ENCODE results near the gene HIVEP2.
A peak's percentile ranks its signal among the peaks of the same experiment; 100 is the strongest.

HIVEP2 gene

DNA sequence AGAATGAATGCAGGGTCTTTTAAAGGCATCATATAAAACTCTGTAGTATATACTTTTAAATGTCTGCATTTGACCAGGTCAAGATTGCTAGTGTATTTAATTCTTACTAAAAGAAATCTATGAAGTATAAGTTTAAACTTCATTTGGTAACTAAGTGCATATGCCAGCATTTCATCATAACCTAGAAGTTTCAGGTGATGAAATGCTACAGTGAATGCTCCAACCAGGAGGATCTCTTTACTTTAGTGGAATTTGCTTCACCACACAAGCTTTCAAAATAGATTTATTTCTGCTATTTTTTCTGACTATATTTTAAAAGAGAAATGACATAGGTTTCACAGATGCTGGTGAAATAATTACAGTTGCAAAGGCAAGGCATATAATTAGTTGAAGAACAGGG, 141.9 kb downstream of the HIVEP2 start:
- in situ Hi-C loops (cut with HindIII; ENCODE audit: low sequenced_read_pairs), result no loop called here
- no peak overlapping the region for H3K4me3 ChIP-seq (ENCODE audit: low read depth, low read length)
- no peak for DNase-seq (ENCODE audit: low read depth)
- TF ChIP-seq, protein P1, sequence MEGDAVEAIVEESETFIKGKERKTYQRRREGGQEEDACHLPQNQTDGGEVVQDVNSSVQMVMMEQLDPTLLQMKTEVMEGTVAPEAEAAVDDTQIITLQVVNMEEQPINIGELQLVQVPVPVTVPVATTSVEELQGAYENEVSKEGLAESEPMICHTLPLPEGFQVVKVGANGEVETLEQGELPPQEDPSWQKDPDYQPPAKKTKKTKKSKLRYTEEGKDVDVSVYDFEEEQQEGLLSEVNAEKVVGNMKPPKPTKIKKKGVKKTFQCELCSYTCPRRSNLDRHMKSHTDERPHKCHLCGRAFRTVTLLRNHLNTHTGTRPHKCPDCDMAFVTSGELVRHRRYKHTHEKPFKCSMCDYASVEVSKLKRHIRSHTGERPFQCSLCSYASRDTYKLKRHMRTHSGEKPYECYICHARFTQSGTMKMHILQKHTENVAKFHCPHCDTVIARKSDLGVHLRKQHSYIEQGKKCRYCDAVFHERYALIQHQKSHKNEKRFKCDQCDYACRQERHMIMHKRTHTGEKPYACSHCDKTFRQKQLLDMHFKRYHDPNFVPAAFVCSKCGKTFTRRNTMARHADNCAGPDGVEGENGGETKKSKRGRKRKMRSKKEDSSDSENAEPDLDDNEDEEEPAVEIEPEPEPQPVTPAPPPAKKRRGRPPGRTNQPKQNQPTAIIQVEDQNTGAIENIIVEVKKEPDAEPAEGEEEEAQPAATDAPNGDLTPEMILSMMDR (IDR thresholded peaks at IDR 0.05; ENCODE audit: low read depth, low read length, missing control alignments), result no peak

DNA sequence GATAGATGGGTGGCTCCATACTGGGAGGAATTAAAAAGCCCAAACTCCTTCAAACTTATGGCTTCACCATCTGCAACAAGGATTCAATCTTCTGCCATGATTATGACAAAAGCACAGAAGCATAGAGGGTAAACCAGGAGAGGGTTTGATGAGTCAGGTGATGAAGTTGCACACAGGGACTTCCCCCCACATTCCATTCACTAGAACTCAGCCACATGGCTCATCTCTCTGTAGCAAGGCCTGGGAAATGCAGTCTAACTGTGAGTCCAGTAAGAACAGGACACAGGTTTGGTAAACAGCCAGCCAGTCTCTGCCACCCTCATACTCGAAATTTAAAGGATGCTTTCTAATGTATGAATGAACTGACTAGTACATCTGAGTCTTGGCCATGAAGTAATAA, 142.9 kb downstream of the HIVEP2 start:
- in situ Hi-C loops (cut with HindIII; ENCODE audit: low sequenced_read_pairs), result no loop called here
- H3K4me3 ChIP-seq (ENCODE audit: low read depth, low read length), result no peak overlapping the region
- TF ChIP-seq, protein P1 (IDR thresholded peaks at IDR 0.05; ENCODE audit: low read depth, low read length, missing control alignments), result no peak
- DNase-seq (ENCODE audit: low read depth), result peak; percentile 85

DNA sequence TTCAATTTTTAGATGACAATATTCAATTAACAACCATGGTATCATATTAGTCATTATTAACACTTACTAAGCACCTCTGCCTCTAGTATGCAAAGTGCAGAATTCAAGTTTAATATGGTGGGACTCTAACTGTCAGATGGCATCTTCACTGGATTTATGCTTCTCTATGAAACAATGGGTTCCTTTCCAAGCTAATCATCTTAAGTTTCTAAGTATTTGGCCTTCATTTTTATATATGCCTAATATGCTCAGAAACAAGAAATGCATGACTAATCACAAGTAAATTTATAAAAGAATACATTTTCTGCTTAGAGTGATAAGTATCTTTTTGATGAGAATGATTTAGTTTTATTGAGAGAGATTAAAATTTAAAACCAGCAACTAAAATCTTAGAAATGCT, 144.7 kb downstream of the HIVEP2 start:
- DNase-seq (ENCODE audit: low read depth), result no peak
- in situ Hi-C loops (cut with HindIII; ENCODE audit: low sequenced_read_pairs), result no loop called here
- no peak overlapping the region for H3K4me3 ChIP-seq (ENCODE audit: low read depth, low read length)
- TF ChIP-seq, protein P1 (IDR thresholded peaks at IDR 0.05; ENCODE audit: low read depth, low read length, missing control alignments), result no peak

DNA sequence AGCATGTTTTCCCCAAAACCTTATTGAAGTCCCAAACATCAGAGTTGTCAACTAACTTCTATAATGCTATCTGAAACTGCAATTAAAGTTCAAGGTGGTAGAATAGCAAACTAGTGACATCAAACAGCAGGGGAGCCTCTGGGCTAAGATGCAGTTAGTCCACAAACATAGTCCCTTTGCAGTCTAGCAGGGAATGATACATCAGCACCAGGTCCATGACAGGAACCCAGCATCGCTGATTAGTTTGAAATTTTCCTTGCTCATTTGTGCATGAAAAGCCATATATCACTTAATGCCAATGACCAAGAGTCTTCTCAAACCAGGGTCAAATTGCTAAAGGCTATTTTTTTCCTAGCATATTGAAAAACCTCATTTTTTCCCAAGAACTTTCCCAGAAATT, 145.3 kb downstream of the HIVEP2 start:
- TF ChIP-seq, protein P1 (IDR thresholded peaks at IDR 0.05; ENCODE audit: low read depth, low read length, missing control alignments), result no peak
- DNase-seq (ENCODE audit: low read depth), result no peak
- in situ Hi-C loops (cut with HindIII; ENCODE audit: low sequenced_read_pairs), result no loop called here
- H3K4me3 ChIP-seq (ENCODE audit: low read depth, low read length), result no peak overlapping the region

DNA sequence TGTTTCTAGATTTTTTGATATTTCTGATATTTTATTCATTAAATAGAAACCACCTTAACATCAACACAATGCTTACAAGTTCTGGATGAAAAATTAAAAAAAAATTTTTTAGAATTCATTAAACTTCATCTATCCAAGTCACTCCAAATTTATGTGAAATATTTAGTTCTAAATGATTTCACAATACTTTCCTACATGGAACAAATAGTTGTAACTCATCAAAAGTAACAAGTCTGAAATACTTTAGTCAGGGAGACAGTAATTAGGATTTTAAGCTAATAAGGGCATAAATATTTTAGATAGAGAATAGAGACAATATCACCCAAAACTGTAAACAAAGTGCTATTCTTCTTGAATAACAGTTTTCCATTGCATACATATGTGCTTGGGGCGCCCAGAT, 147.8 kb downstream of the HIVEP2 start:
- in situ Hi-C loops (cut with HindIII; ENCODE audit: low sequenced_read_pairs), result no loop called here
- H3K4me3 ChIP-seq (ENCODE audit: low read depth, low read length), result no peak overlapping the region
- no peak for DNase-seq (ENCODE audit: low read depth)
- TF ChIP-seq, protein P1 (IDR thresholded peaks at IDR 0.05; ENCODE audit: low read depth, low read length, missing control alignments), result no peak

DNA sequence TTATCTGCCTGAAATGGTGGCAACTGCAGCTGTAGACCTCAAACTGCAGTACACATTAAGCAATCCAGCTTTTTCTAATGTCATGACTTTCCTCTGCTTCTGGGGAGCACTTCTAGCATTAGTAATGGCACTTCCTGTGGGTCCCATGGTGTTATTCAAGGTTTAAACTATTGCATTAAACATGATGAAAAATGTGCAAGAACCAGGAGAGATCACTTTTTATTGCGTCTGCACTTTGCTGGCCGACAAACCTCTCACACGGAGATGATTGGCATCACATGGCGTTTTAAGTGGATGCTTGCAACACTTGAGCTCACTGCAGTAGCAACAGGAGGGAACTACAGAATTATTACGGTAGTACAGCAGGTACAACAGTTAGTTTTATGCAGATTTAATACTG, 148.4 kb downstream of the HIVEP2 start:
- no peak overlapping the region for H3K4me3 ChIP-seq (ENCODE audit: low read depth, low read length)
- TF ChIP-seq, protein P1 (IDR thresholded peaks at IDR 0.05; ENCODE audit: low read depth, low read length, missing control alignments), result no peak
- in situ Hi-C loops (cut with HindIII; ENCODE audit: low sequenced_read_pairs), result no loop called here
- no peak for DNase-seq (ENCODE audit: low read depth)

DNA sequence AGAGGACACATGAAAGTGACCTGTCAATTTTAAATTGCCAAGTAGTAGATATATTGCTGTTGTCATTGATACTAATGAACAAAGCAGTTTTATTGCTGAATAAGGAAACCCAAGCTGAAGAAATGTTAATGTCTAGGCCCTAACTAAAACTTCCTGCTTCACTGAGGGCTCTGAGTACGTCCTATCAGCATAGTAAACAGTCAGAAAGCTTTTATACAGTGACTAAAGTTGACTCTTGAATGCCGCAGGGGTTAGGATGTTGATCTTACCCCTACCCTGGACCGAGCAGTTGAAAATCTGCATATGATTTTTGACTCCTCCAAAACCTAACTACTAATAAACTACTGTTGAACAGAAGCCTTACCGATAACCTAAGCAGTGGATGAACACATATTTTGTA, 149.0 kb downstream of the HIVEP2 start:
- TF ChIP-seq, protein P1 (IDR thresholded peaks at IDR 0.05; ENCODE audit: low read depth, low read length, missing control alignments), result no peak
- no peak for DNase-seq (ENCODE audit: low read depth)
- in situ Hi-C loops (cut with HindIII; ENCODE audit: low sequenced_read_pairs), result no loop called here
- H3K4me3 ChIP-seq (ENCODE audit: low read depth, low read length), result no peak overlapping the region
